Hepatocyte (in vitro differentiated cells): ENCODE data around the gene STARD10.

ENCODE experiments used
- EZH2phosphoT487 ChIP-seq: fragments of 200-600 bp; sonication (generic); IDR thresholded peaks from one replicate; pipeline ENCODE4 v1.6.1; 2018; ENCODE audit warnings: antibody characterized with exemption, mild to moderate bottlenecking, low read depth, moderate library complexity; ENCODE audit not compliant: unreplicated experiment, severe bottlenecking
- TF ChIP-seq, protein P1 (sequence below): fragments of 200-600 bp; sonication (generic); IDR thresholded peaks from 2 replicates; pipeline ENCODE4 v1.5.1; 2016; ENCODE audit warnings: antibody characterized with exemption, mild to moderate bottlenecking; ENCODE audit not compliant: poor library complexity

DNA sequence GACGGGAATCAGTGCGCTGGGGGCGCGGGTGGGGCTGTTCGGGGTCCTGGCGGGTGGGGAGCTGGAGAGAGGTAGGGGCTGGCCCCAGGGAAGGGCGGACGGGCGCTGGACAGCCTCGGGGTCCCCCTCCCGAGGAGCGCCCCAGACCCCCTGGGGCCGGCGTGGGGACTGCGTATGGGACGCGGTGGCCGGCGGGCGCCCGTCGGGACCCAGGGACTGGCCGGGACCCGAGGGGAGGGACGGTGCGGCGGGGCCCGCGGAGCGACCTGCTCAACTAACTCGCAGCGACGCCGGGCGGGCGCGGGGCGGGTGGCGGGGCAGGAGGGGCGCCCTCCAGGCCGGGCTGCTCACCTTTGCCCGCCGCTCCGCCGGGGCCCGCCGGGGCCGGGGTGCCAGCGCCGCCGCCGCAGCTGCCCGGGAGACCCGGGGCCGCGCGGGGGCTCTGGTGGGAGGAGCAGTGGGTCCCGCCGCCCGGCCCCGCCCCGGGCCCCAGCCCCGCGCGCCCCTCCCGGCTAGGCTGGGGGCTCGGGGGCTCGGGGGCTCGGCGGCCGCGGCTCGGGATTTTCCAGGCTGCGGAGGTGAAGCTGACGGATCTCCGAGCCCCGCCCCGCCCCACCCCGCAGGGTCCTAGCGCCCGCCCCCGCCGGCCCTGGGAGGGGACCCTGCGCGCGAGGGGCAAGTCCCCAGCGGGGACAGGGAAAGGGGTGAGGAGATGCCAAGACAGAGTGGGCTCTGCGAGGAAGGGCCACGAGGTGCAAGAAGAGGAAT is 12.3 kb downstream of the STARD10 start:
- TF ChIP-seq, protein P1, sequence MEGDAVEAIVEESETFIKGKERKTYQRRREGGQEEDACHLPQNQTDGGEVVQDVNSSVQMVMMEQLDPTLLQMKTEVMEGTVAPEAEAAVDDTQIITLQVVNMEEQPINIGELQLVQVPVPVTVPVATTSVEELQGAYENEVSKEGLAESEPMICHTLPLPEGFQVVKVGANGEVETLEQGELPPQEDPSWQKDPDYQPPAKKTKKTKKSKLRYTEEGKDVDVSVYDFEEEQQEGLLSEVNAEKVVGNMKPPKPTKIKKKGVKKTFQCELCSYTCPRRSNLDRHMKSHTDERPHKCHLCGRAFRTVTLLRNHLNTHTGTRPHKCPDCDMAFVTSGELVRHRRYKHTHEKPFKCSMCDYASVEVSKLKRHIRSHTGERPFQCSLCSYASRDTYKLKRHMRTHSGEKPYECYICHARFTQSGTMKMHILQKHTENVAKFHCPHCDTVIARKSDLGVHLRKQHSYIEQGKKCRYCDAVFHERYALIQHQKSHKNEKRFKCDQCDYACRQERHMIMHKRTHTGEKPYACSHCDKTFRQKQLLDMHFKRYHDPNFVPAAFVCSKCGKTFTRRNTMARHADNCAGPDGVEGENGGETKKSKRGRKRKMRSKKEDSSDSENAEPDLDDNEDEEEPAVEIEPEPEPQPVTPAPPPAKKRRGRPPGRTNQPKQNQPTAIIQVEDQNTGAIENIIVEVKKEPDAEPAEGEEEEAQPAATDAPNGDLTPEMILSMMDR = no peak
- no peak for TF ChIP-seq EZH2phosphoT487
